ENCODE data around the gene DDX24. TPM values are rescaled to one million over a fixed set of nuclear protein-coding genes. Genes with fewer than 3 reads are reported as not detected.

The DDX24 gene
- total and polyA plus RNA-seq, 2 experiments from 2014 or later, result 127 to 145 TPM

- no peak overlapping the region for H3K27ac ChIP-seq
These were observed 79.3 kb downstream of the DDX24 start for GRCh38 chr14:94001501-94002396.

GRCh38 chr14:94001016-94001415 lies 80.0 kb downstream of the DDX24 start:
- Histone ChIP-seq H3K4me2 (no peak overlapping the region), H3K4me3 (no peak overlapping the region), H3K9me2 (replicated peaks; ENCODE audit: insufficient read depth) (no peaks in the 10 kb centered on the region), H2AFZ (no peak overlapping the region), H3K27me3 (no peaks in the 10 kb centered on the region), H3K36me3 (replicated peaks; ENCODE audit: insufficient read depth, low read depth) (no peaks in the 10 kb centered on the region), H3K4me1 (ENCODE audit: insufficient read depth) (peaks cover 7% of the 10 kb centered on the region), H3K79me2 (no peaks in the 10 kb centered on the region), H3K9me3 (ENCODE audit: low read depth) (no peaks in the 10 kb centered on the region), H4K20me1 (ENCODE audit: insufficient read depth, poor library complexity, severe bottlenecking) (no peaks in the 10 kb centered on the region), H3K27ac (no peak overlapping the region)
- WGBS (ENCODE audit: low lambda C conversion rate, missing lambda C conversion rate), result 84% methylated on average over 13 of the region's 13 CpGs
- no peak for TF ChIP-seq EZH2 (IDR thresholded peaks at IDR 0.05; ENCODE audit: borderline replicate concordance)
- no peak for TF ChIP-seq CTCF (IDR thresholded peaks at IDR 0.05; ENCODE audit: poor library complexity)
- no peak for TF ChIP-seq EZH2phosphoT487 (IDR thresholded peaks at IDR 0.05; ENCODE audit: low read depth, severe bottlenecking, unreplicated experiment)
- DNase-seq (ENCODE audit: low spot score), result no peak

More at GRCh38 chr14:94001501-94002396, 79.3 kb downstream of the DDX24 start:
- Histone ChIP-seq H3K4me3 (no peak overlapping the region), H2AFZ (no peak overlapping the region), H3K4me1 (ENCODE audit: insufficient read depth) (peaks cover 7% of the 10 kb centered on the region), H3K9me3 (ENCODE audit: low read depth) (no peaks in the 10 kb centered on the region), H3K9me2 (replicated peaks; ENCODE audit: insufficient read depth) (no peaks in the 10 kb centered on the region), H3K36me3 (replicated peaks; ENCODE audit: insufficient read depth, low read depth) (no peaks in the 10 kb centered on the region), H4K20me1 (ENCODE audit: insufficient read depth, poor library complexity, severe bottlenecking) (no peaks in the 10 kb centered on the region), H3K27me3 (no peaks in the 10 kb centered on the region), H3K79me2 (no peaks in the 10 kb centered on the region), H3K4me2 (peak overlapping the region; percentile 7)
- WGBS (ENCODE audit: low lambda C conversion rate, missing lambda C conversion rate), result 52% methylated on average over 25 of the region's 26 CpGs
- TF ChIP-seq EZH2phosphoT487 (IDR thresholded peaks at IDR 0.05; ENCODE audit: low read depth, severe bottlenecking, unreplicated experiment), result no peak
- TF ChIP-seq CTCF (IDR thresholded peaks at IDR 0.05; ENCODE audit: poor library complexity), result peak; percentile 98
- DNase-seq (ENCODE audit: low spot score), result peak; percentile 84

GRCh38 chr14:94000267-94000666 lies 80.7 kb downstream of the DDX24 start:
- WGBS (ENCODE audit: low lambda C conversion rate, missing lambda C conversion rate), result 90% methylated on average over 6 of the region's 6 CpGs
- H3K4me1 ChIP-seq (ENCODE audit: insufficient read depth), result peaks cover 7% of the 10 kb centered on the region
- no peak overlapping the region for H3K27ac ChIP-seq
- no peak for DNase-seq (ENCODE audit: low spot score)
- no peaks in the 10 kb centered on the region for H3K79me2 ChIP-seq
- H3K36me3 ChIP-seq (replicated peaks; ENCODE audit: insufficient read depth, low read depth), result no peaks in the 10 kb centered on the region
- no peaks in the 10 kb centered on the region for H3K9me2 ChIP-seq (replicated peaks; ENCODE audit: insufficient read depth)
- no peaks in the 10 kb centered on the region for H4K20me1 ChIP-seq (ENCODE audit: insufficient read depth, poor library complexity, severe bottlenecking)
- no peaks in the 10 kb centered on the region for H3K9me3 ChIP-seq (ENCODE audit: low read depth)
- no peaks in the 10 kb centered on the region for H3K27me3 ChIP-seq
- no peak overlapping the region for H3K4me2 ChIP-seq
- H3K4me3 ChIP-seq, result no peak overlapping the region
- no peak overlapping the region for H2AFZ ChIP-seq
- TF ChIP-seq CTCF (IDR thresholded peaks at IDR 0.05; ENCODE audit: poor library complexity), result no peak
- no peak for TF ChIP-seq EZH2phosphoT487 (IDR thresholded peaks at IDR 0.05; ENCODE audit: low read depth, severe bottlenecking, unreplicated experiment)
- no peak for TF ChIP-seq EZH2 (IDR thresholded peaks at IDR 0.05; ENCODE audit: borderline replicate concordance)
